Endothelial cell (in vitro differentiated cells): Measurements from ENCODE around the gene MOB2. TPM values are rescaled to one million over a fixed set of nuclear protein-coding genes. Genes with fewer than 3 reads are reported as not detected.

Source experiments
- DNase-seq: peaks from one replicate; pipeline ENCODE4 v3.0.0; 2021; ENCODE audit warnings: low spot score
- H3K27ac Mint-ChIP-seq: one replicate; pipeline ENCODE4 v1.8.0; 2021; ENCODE audit warnings: mixed read lengths, inconsistent platforms; ENCODE audit not compliant: unreplicated experiment
- H3K27me3 Mint-ChIP-seq: one replicate; pipeline ENCODE4 v1.8.0; 2021; ENCODE audit warnings: mild to moderate bottlenecking, moderate library complexity, mixed read lengths, inconsistent platforms; ENCODE audit not compliant: unreplicated experiment
- H3K36me3 Mint-ChIP-seq: one replicate; pipeline ENCODE4 v1.8.0; 2021; ENCODE audit warnings: mild to moderate bottlenecking, low read depth, mixed read lengths, inconsistent platforms; ENCODE audit not compliant: unreplicated experiment
- H3K4me1 Mint-ChIP-seq: one replicate; pipeline ENCODE4 v1.8.0; 2021; ENCODE audit warnings: mild to moderate bottlenecking, mixed read lengths, inconsistent platforms; ENCODE audit not compliant: unreplicated experiment
- H3K4me3 Mint-ChIP-seq: one replicate; pipeline ENCODE4 v1.8.0; 2021; ENCODE audit warnings: mild to moderate bottlenecking, mixed read lengths, inconsistent platforms; ENCODE audit not compliant: unreplicated experiment
- H3K9me3 Mint-ChIP-seq: one replicate; pipeline ENCODE4 v1.8.0; 2021; ENCODE audit warnings: mixed read lengths, inconsistent platforms; ENCODE audit not compliant: unreplicated experiment
- total RNA-seq: library from RNA; stranded (reverse); fragmentation: NEBNext Ultra II Directional; extraction: Animal tissue kit (Norgen Biotek cat#: 25700); gene quantifications from one replicate; pipeline ENCODE4 v1.2.1, GENCODE V29; 2021; ENCODE audit not compliant: unreplicated experiment
- TF ChIP-seq, protein P1 (sequence below): fragments of 200-600 bp; sonication (generic); IDR thresholded peaks from one replicate; pipeline ENCODE4 v1.5.0; 2021; ENCODE audit warnings: antibody characterized with exemption; ENCODE audit not compliant: unreplicated experiment

The MOB2 gene
- total RNA-seq, 1 donor from 2014 or later: 37.5 TPM

DNA sequence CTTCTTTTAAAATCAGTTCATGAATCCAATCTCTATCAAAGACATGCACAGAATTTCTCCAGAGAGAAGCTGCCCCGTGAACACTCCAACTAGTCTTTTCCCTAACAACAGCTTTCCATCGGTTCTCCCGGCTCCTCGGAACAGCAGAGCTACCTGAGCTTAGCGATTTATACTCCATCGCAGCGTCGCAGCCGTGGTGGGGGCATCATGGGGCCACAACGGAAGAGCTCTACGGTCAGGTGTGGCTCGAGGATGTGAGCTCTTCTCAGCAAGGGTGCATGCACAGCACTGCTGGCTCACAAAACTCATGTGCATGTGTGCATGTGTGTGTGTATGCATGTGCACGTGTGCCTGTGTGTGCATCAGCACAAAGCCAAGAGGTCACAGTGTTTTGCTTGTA, 11.7 kb upstream of the MOB2 start:
- H3K27me3 Mint-ChIP-seq: peaks cover 6% of the 10 kb centered on the region
- H3K4me1 Mint-ChIP-seq: peaks cover 8% of the 10 kb centered on the region
- DNase-seq: no peak
- TF ChIP-seq, protein P1, sequence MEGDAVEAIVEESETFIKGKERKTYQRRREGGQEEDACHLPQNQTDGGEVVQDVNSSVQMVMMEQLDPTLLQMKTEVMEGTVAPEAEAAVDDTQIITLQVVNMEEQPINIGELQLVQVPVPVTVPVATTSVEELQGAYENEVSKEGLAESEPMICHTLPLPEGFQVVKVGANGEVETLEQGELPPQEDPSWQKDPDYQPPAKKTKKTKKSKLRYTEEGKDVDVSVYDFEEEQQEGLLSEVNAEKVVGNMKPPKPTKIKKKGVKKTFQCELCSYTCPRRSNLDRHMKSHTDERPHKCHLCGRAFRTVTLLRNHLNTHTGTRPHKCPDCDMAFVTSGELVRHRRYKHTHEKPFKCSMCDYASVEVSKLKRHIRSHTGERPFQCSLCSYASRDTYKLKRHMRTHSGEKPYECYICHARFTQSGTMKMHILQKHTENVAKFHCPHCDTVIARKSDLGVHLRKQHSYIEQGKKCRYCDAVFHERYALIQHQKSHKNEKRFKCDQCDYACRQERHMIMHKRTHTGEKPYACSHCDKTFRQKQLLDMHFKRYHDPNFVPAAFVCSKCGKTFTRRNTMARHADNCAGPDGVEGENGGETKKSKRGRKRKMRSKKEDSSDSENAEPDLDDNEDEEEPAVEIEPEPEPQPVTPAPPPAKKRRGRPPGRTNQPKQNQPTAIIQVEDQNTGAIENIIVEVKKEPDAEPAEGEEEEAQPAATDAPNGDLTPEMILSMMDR: no peak
- no peaks in the 10 kb centered on the region for H3K9me3 Mint-ChIP-seq
- peaks cover 9% of the 10 kb centered on the region for H3K36me3 Mint-ChIP-seq
- H3K27ac Mint-ChIP-seq: no peak overlapping the region
- H3K4me3 Mint-ChIP-seq: no peak overlapping the region

DNA sequence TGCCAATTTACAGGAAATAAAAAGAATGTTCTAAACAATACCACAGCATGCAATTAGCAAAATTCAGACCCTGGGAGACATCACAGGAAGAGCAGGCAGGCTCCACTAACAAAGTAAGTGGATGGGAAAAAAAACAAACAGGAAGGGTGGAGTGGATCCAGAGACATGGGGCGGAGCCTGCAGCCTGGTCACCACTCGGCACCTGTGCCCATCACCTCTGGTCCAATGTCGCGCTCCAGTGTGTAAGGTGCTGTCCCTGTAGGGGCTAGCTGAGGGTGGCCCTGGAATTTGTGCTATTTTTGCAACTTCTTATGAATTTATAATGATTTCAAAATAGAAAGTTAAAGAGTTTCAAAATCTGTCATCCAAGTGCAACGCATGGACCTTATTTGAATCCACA, 11.0 kb upstream of the MOB2 start:
- no peak overlapping the region for H3K4me3 Mint-ChIP-seq
- peaks cover 6% of the 10 kb centered on the region for H3K27me3 Mint-ChIP-seq
- H3K36me3 Mint-ChIP-seq: peaks cover 9% of the 10 kb centered on the region
- DNase-seq: no peak
- TF ChIP-seq, protein P1: no peak
- no peaks in the 10 kb centered on the region for H3K9me3 Mint-ChIP-seq
- peaks cover 8% of the 10 kb centered on the region for H3K4me1 Mint-ChIP-seq
- no peak overlapping the region for H3K27ac Mint-ChIP-seq

DNA sequence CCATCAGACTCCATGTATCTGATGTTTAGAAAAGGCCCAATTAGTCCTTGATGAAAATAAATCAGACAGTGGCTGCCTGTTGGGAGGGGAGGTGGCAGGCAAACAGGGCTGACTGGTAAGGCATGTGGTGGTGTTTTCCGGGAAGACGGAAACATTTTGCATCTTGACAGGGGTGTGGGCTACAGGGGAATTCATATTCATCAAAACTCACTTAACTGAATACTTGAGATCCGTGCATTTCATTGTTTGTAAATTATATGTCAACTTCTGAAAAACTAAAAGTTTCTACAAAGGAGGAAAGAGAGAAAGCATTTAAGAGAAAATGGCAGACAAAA, 10.1 kb upstream of the MOB2 start:
- Mint-ChIP-seq H3K36me3 (peaks cover 9% of the 10 kb centered on the region), H3K27ac (no peak overlapping the region), H3K9me3 (no peaks in the 10 kb centered on the region), H3K4me1 (peaks cover 8% of the 10 kb centered on the region), H3K4me3 (no peak overlapping the region), H3K27me3 (peaks cover 6% of the 10 kb centered on the region)
- TF ChIP-seq, protein P1: no peak
- DNase-seq: no peak

DNA sequence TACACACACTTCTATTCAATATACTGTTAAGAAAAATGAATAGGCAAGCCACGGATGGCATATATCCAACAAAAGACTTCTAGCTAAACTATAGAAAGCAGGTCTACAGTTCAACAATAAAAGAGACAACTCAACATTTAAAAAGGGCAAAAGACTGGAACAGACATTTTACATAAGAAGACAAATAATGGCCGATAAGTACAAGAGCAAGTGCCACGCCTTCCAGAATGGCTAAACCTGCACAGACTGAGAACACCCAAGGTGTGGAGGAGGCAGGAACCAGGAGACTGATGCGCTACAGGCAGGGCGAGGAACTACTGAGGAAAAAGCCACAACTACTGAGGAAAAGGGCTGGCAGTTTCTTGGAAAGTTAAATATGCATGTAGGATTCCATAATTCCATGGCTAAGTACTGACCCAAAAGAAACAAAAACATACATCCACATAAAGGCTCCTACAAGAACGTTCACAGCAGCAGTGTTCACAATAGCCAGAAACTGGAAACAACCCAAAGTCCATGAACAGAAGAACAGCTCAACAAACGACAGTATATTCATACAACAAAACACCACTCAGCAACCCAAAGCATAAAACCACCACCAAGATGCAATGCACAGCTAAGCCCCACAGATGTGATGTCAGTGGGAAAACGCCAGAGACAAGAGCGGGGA, 9.6 kb upstream of the MOB2 start:
- no peak for DNase-seq
- TF ChIP-seq, protein P1: no peak
- Mint-ChIP-seq H3K4me3 (no peak overlapping the region), H3K9me3 (no peaks in the 10 kb centered on the region), H3K4me1 (peaks cover 8% of the 10 kb centered on the region), H3K36me3 (peaks cover 9% of the 10 kb centered on the region), H3K27ac (no peak overlapping the region), H3K27me3 (peaks cover 6% of the 10 kb centered on the region)

DNA sequence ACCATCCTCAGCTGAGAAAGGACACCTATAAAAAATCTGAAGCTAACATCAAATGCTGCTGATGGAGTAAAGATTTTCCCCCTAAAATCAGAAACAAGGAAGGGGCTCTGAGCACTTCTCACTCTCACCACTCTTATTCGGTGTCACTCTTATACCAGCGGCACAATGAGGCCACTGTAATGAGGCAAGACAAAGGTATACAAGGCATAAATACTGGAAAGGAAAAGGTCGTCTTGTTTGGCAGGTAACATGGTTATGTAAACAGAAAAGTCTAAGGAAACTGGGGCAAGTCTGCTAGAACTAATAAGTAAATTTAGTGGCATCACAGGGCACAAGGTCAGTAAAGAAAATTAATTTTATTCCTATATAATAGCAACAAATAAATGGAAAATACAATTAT, 8.1 kb upstream of the MOB2 start:
- H3K27ac Mint-ChIP-seq: no peak overlapping the region
- H3K4me3 Mint-ChIP-seq: no peak overlapping the region
- H3K36me3 Mint-ChIP-seq: peaks cover 9% of the 10 kb centered on the region
- peaks cover 8% of the 10 kb centered on the region for H3K4me1 Mint-ChIP-seq
- no peaks in the 10 kb centered on the region for H3K9me3 Mint-ChIP-seq
- TF ChIP-seq, protein P1: no peak
- peaks cover 4% of the 10 kb centered on the region for H3K27me3 Mint-ChIP-seq
- DNase-seq: no peak
